ENCODE data around the gene HSPA12A.

The HSPA12A gene

GRCh38 chr10:116741391-116742351 is 695 bp downstream of the HSPA12A start:
- no peak for DNase-seq

- DNase-seq = no peak
Observed at GRCh38 chr10:116740971-116741370, 1.4 kb downstream of the HSPA12A start.

DNA sequence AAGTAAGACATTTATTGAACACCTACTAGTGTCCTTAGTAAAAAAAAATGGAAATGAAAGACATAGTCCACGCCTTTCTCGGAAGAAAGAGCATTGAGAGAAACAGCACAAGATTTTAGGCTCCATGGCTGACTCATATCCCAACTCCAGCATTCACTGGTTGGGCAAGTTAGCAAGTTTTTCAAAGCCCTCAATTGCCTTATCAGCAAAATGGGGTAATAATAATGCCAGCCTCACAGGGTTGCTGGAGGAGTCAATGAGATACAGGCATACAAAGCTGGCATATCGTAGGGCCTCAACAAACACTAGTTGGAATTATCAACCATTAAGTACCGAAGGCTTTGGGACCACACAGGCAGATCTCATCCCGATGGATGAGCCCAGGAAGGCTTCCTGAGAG is 4.0 kb downstream of the HSPA12A start:
- no peak for DNase-seq

- DNase-seq = no peak
Observed at GRCh38 chr10:116737627-116738327, 4.6 kb downstream of the HSPA12A start.

- no peak for DNase-seq
Observed at GRCh38 chr10:116733566-116733965, 8.8 kb downstream of the HSPA12A start.

DNA sequence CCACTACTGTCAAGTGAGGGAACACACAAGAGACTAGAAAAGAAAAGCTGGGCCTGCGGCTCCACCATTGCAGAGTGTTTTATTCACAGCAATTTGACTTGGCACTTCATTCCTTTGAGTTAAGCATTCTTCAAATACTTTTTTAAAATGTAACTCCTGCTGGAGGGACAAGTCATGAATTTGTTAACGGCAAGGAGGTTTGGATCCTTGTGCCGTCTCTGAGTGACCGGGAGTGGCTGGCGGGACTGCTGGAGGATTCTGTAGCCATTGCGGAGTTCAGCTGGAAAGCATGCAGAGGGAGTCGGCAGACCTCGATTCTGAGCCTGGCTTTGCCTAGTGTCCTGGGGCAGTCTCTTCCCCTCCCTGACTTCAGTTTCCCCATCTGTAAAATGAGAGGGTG is 9.8 kb downstream of the HSPA12A start:
- DNase-seq = no peak

DNA sequence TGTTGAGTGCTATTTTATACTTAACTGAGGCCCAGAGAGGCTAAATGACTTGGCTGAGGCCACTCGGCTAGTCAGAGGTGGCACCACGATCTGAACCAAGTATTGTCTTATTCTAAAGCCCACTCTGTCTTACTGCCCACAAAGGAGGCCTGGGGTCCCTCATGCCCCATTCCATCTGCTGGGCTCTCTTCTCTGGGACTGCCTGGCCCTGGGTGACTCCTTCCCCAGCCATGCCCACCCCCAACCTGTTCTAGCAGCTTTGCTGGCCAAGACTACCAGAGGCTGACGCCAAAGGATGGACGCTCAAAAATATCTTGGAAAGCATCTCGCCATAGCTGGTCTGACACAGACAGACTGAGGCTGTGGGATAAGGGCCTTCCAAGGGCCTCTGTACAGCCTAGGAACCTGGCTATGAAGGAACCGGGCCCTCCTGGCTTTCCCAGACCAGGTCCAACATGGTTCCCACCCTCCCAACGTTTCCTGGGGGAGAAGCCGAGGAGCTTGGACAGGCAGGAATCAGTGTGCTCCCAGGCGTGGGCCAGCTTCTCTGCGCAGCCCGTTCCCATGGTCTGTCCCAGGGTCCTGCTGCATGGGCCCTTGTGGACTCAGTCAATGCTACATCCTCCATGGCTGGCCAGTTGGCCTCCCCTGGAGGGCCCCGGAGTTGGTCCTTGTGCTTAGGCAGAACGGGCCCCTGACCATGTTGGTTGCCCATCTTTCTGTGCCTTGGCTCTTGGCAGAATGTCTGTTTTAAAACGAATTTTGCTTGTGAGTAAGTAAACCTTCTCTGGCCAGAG is 11.7 kb downstream of the HSPA12A start:
- no peak for DNase-seq

- no peak for DNase-seq
Observed at GRCh38 chr10:116729243-116729642, 13.1 kb downstream of the HSPA12A start.

- DNase-seq = no peak
Observed at GRCh38 chr10:116728526-116729096, 13.8 kb downstream of the HSPA12A start.

DNA sequence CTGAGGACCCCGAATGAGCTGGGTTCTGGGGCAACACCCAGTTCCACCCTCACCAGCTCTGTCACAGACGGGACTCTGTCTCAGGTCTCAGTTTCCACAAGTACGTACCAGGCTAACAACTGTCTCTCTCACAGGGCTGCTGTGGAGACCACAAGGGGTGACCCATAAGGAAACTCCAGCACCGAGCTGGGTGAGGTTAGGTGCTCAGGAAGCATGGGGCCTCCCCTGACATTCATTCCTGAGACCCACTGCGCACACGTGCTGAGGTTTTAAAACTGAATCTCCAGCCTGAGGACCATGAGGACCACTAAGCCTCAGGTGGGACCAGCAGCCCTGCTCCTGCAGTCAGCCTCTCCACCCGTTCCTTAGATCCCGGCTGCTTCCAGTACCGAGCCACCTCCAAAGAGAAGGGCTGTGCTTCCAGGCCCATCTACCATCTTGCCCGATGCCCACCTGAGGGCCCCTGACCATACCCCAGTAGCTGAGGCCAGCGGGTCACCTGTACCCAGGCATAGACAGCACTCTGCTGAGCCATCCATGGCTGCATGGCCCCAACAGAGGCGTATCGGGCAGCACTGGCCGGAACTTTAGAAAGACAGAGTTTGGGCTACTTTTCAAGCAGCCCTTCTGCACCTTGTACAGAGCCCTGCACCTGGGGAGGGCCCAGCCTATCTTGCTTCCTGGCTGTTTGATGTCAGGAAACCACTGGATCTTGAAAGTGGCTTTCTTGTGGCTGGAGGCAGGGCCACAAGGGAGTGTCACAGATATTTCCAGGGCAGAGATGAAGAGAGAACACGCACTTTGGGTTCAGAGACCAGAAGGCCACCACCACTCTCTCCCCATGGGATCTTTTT is 18.7 kb downstream of the HSPA12A start:
- peak; percentile 9 to 78 (median 58) for DNase-seq

GRCh38 chr10:116722736-116723427 is 19.5 kb downstream of the HSPA12A start:
- no peak for DNase-seq

GRCh38 chr10:116721547-116722392 is 20.6 kb downstream of the HSPA12A start:
- DNase-seq = no peak

DNA sequence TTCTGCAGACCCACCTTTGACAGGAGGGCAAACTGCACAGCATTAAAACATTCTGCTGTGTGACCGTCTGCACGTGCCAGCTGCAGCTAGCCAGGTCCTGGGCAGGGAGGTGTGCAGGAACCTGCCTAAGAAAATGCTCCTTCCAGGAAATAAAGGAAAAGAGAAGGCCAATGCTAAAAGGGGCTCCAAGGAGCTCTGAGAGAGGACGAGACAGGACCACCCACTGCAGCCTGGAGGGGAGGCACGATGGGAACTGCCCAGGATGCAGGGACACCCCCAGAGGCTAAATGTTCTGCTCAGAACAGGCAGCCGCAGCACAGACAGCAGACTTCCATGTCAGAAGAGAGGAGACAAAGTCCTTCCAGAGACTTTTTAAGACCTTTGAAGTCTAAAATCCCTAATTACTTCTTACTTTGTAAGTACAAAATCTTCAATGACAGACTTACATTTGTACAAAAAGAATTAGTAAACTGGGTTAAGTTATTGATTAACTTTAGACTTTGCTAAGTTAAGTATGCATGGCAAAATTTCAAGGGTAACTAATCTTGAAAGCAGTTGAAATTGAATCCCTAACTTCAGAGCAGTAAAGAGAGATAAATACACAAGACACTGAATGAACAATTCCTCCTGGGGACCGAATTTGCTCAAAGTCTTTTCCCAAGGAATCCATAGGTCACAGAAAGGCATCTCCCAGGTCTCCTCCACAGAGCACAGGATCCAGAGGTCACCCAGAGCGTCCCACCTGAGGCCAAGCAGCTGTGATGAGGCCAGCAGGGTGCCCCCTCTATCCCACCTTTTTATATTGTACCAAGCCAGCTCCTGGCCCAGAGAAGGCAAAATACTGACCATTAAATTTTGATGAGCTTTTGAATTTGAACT is 21.5 kb downstream of the HSPA12A start:
- no peak for DNase-seq

DNA sequence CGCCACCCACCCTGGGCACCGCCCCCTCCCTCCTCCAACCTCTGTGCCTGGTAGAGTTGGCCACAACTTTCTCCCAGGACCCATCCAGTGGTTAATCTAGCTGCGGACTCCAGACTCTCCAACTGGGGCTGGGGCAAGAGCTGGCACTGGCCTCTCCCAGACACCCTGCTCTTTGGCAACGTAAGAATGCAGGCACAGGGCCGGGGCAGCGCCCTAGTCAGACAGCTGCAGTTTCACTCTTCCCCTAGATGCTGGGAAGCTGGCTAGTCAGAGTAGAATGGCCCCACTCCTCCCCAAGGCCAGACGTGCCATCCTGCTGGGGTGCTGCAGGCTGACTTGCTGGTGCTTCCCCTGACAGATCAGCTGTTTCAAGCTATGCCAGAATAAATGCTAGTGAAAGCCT is 22.1 kb downstream of the HSPA12A start:
- no peak for DNase-seq

- DNase-seq = no peak
Observed at GRCh38 chr10:116719804-116720203, 22.6 kb downstream of the HSPA12A start.

GRCh38 chr10:116718058-116718457 is 24.3 kb downstream of the HSPA12A start:
- no peak for DNase-seq

DNA sequence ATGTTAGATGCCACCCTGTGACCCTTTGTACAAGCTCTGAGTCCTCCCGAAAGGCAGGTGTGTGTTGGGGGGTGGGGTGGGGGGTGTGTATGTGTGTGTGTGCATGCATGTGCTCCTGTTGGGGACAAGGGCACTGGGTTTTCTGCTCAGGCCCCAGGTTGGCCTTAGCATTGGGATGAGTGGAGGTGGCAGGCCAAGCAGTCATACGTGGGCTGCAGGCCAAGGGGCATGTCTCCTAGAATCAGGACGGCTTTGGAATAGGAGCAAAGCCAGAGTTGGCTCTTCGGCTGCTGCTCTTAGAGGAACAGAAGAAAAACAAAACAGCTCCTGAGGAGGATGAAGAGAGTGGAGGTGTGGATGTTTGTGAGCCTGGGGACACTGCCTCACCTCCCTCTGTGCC is 26.0 kb downstream of the HSPA12A start:
- no peak for DNase-seq

DNA sequence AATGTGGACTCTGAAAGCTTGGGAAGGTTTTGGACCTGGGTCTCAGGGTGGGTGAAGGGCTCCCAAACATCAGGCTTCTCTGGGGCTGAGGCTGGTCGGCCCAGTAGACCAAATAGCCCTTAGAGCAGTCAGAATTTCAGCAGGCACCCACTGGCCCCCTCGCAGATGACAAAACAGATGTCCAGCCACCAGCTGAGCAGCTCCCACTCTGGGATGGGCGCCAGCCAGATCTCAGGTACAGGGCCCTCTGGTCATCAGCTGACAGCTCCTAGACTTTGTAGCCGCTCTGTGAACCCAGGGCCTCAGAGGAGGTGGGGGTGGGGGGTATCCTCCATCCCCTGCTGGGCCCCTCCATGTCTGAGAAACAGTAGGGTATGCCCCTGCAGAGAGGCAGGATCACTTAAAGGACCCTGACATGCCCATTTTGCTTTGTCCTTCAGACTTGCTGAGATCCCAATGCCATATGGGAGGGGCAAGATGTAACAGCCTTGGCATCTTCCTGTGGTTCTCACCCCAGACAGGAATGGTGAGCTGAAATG is 26.5 kb downstream of the HSPA12A start:
- no peak for DNase-seq

- DNase-seq = no peak
Observed at GRCh38 chr10:116715341-116715740, 27.0 kb downstream of the HSPA12A start.
